H9 (cell line): ENCODE measurements around the gene SLC10A2. TPM values are rescaled to one million over a fixed set of nuclear protein-coding genes. Genes with fewer than 3 reads are reported as not detected.

Source experiments
- DNase-seq: peaks from one replicate; pipeline ENCODE4 v3.0.0-alpha.2; 2017
- H2AFZ ChIP-seq: one replicate; pipeline ENCODE4 v1.6.1; 2013; ENCODE audit warnings: mild to moderate bottlenecking, low read length, control low read depth, moderate library complexity
- H2AK5ac ChIP-seq: 2 replicates; pipeline ENCODE4 v1.6.1; 2013; ENCODE audit warnings: low read length, control low read depth, mixed read lengths; ENCODE audit not compliant: insufficient read length
- H2BK120ac ChIP-seq: one replicate; pipeline ENCODE4 v1.6.1; 2013; ENCODE audit warnings: low read depth, mild to moderate bottlenecking, low read length, control low read depth, inconsistent platforms; ENCODE audit not compliant: poor library complexity, severe bottlenecking
- H2BK12ac ChIP-seq: 2 replicates; pipeline ENCODE4 v1.6.1; 2013; ENCODE audit warnings: low read length, control low read depth, mixed read lengths, low read depth; ENCODE audit not compliant: insufficient read length
- H2BK15ac ChIP-seq: 2 replicates; pipeline ENCODE4 v1.6.1; 2013; ENCODE audit warnings: low read depth, low read length, control low read depth
- H2BK20ac ChIP-seq: one replicate; pipeline ENCODE4 v1.6.1; 2013; ENCODE audit warnings: low read depth, mild to moderate bottlenecking, low read length, control low read depth, inconsistent platforms; ENCODE audit not compliant: poor library complexity, severe bottlenecking
- H2BK5ac ChIP-seq: 2 replicates; pipeline ENCODE4 v1.6.1; 2013; ENCODE audit warnings: low read length, control low read depth, mixed read lengths; ENCODE audit not compliant: insufficient read length
- H3K14ac ChIP-seq: 2 replicates; pipeline ENCODE4 v1.6.1; 2013; ENCODE audit warnings: low read length, control low read depth; ENCODE audit not compliant: insufficient read depth
- H3K18ac ChIP-seq: 2 replicates; pipeline ENCODE4 v1.6.1; 2013; ENCODE audit warnings: low read depth, mild to moderate bottlenecking, mixed read lengths, low read length, control low read depth; ENCODE audit not compliant: insufficient read length
- H3K23ac ChIP-seq: 2 replicates; pipeline ENCODE4 v1.6.1; 2013; ENCODE audit warnings: low read length, control low read depth, mixed read lengths, low read depth; ENCODE audit not compliant: insufficient read length
- H3K23me2 ChIP-seq: 2 replicates; pipeline ENCODE4 v1.6.1; 2013; ENCODE audit warnings: low read depth, mild to moderate bottlenecking, mixed read lengths, low read length, control low read depth; ENCODE audit not compliant: insufficient read length, poor library complexity, severe bottlenecking
- H3K27ac ChIP-seq: 2 replicates; pipeline ENCODE4 v1.5.1; 2013; ENCODE audit warnings: low read length, control low read depth, mixed read lengths, low read depth; ENCODE audit not compliant: insufficient read length
- H3K27me3 ChIP-seq: 2 replicates; pipeline ENCODE4 v1.6.1; 2013; ENCODE audit warnings: low read length, control low read depth, inconsistent platforms; ENCODE audit not compliant: insufficient read depth
- H3K4ac ChIP-seq: 2 replicates; pipeline ENCODE4 v1.6.1; 2013; ENCODE audit warnings: low read depth, mild to moderate bottlenecking, control low read depth, inconsistent platforms, low read length, moderate library complexity
- H3K4me1 ChIP-seq: 2 replicates; pipeline ENCODE4 v1.6.1; 2013; ENCODE audit warnings: low read length, control low read depth, inconsistent platforms; ENCODE audit not compliant: insufficient read depth
- H3K4me2 ChIP-seq: 2 replicates; pipeline ENCODE4 v1.6.1; 2013; ENCODE audit warnings: low read length, control low read depth, mixed read lengths; ENCODE audit not compliant: insufficient read length, insufficient read depth
- H3K56ac ChIP-seq: 2 replicates; pipeline ENCODE4 v1.6.1; 2013; ENCODE audit warnings: low read depth, mild to moderate bottlenecking, mixed read lengths, low read length, control low read depth; ENCODE audit not compliant: insufficient read length
- H3K79me1 ChIP-seq: 2 replicates; pipeline ENCODE4 v1.6.1; 2013; ENCODE audit warnings: low read depth, mild to moderate bottlenecking, moderate library complexity, low read length, control low read depth, inconsistent platforms; ENCODE audit not compliant: insufficient read depth, poor library complexity, severe bottlenecking
- H3K79me2 ChIP-seq: 2 replicates; pipeline ENCODE4 v1.6.1; 2013; ENCODE audit warnings: low read length, control low read depth, inconsistent platforms; ENCODE audit not compliant: insufficient read depth
- H3K9ac ChIP-seq: 2 replicates; pipeline ENCODE4 v1.6.1; 2013; ENCODE audit warnings: low read length, control low read depth, mixed read lengths; ENCODE audit not compliant: insufficient read length; ENCODE audit errors: extremely low read depth
- H3K9me3 ChIP-seq: one replicate; pipeline ENCODE4 v1.6.1; 2013; ENCODE audit warnings: low read depth, low read length, inconsistent platforms; ENCODE audit not compliant: control insufficient read depth
- H3T11ph ChIP-seq: one replicate; pipeline ENCODE4 v1.6.1; 2013; ENCODE audit warnings: mild to moderate bottlenecking, low read length, control low read depth, inconsistent platforms
- H4K20me1 ChIP-seq: one replicate; pipeline ENCODE4 v1.6.1; 2013; ENCODE audit not compliant: control insufficient read depth, insufficient read length, insufficient read depth
- H4K5ac ChIP-seq: 2 replicates; pipeline ENCODE4 v1.6.1; 2013; ENCODE audit warnings: low read depth, mild to moderate bottlenecking, mixed read lengths, low read length, control low read depth; ENCODE audit not compliant: insufficient read length
- H4K8ac ChIP-seq: replicated peaks from 2 replicates; pipeline ENCODE4 v1.6.1; 2013; ENCODE audit warnings: low read length, control low read depth, mixed read lengths, low read depth; ENCODE audit not compliant: insufficient read length
- H4K91ac ChIP-seq: 2 replicates; pipeline ENCODE4 v1.6.1; 2013; ENCODE audit warnings: low read depth, mild to moderate bottlenecking, moderate library complexity, mixed read lengths, low read length, control low read depth; ENCODE audit not compliant: insufficient read length
- H3K27ac Mint-ChIP-seq, 3 experiments: 2 replicates in 2 of 3; 3 replicates in 1 of 3; pipeline ENCODE4 v1.8.0; 2020 to 2021; ENCODE audit warnings: mixed read lengths in 3 of 3, mild to moderate bottlenecking in 1 of 3, moderate library complexity in 1 of 3
- H3K27me3 Mint-ChIP-seq: 2 replicates; pipeline ENCODE4 v1.8.0; 2021; ENCODE audit warnings: low read depth, mild to moderate bottlenecking, moderate library complexity, mixed read lengths
- H3K36me3 Mint-ChIP-seq, 3 experiments: 2 replicates in 2 of 3; 3 replicates in 1 of 3; pipeline ENCODE4 v1.8.0; 2020 to 2021; ENCODE audit warnings: low read depth in 3 of 3, mixed read lengths in 3 of 3; ENCODE audit not compliant: insufficient read depth in 1 of 3
- H3K4me1 Mint-ChIP-seq, 2 experiments: 2 replicates each; pipeline ENCODE4 v1.8.0; 2020; ENCODE audit warnings: mixed read lengths in 2 of 2
- H3K4me3 Mint-ChIP-seq, 2 experiments: 2 replicates in 1 of 2; 3 replicates in 1 of 2; pipeline ENCODE4 v1.8.0; 2020 to 2021; ENCODE audit warnings: mild to moderate bottlenecking in 2 of 2, mixed read lengths in 2 of 2, moderate library complexity in 1 of 2
- H3K9me3 Mint-ChIP-seq, 2 experiments: 2 replicates in 1 of 2; 3 replicates in 1 of 2; pipeline ENCODE4 v1.8.0; 2020; ENCODE audit warnings: mild to moderate bottlenecking in 2 of 2, mixed read lengths in 2 of 2, moderate library complexity in 1 of 2
- CTCF ChIP-seq: fragments of 200-600 bp; sonication (generic); conservative IDR thresholded peaks from 3 replicates; pipeline ENCODE4 v1.8.0; 2021; ENCODE audit warnings: antibody characterized with exemption, mild to moderate bottlenecking
- WGBS: extraction: QIAGEN DNeasy Blood & Tissue Kit; methylation state at CpG from one replicate; pipeline ENCODE4 v1.1.7; 2013; ENCODE audit warnings: missing lambda C conversion rate, low lambda C conversion rate, mixed read lengths; ENCODE audit not compliant: insufficient read length; ENCODE audit errors: extremely low coverage; 5-methylcytosine and 5-hydroxymethylcytosine counted together
- total RNA-seq: library from RNA; stranded (reverse); gene quantifications from 2 replicates; pipeline ENCODE4 v1.2.1, GENCODE V29; 2021

The SLC10A2 gene
- total RNA-seq, 1 experiment from 2014 or later: not detected

- WGBS: no CpG with 5 or more reads among the region's 4 CpGs
- Histone ChIP-seq H2AK5ac (no peak overlapping the region), H2BK20ac (no peak overlapping the region)
These were observed 58.8 kb downstream of the SLC10A2 start for GRCh38 chr13:103007427-103007762.

More at GRCh38 chr13:103007427-103007762, 58.8 kb downstream of the SLC10A2 start:
- H3K27ac ChIP-seq: no peak overlapping the region
- no peaks in the 10 kb centered on the region for H3K23me2 ChIP-seq
- H2BK5ac ChIP-seq: no peak overlapping the region
- H4K8ac ChIP-seq: no peak overlapping the region
- H3K79me2 ChIP-seq: no peaks in the 10 kb centered on the region
- H4K20me1 ChIP-seq: no peaks in the 10 kb centered on the region
- no peak overlapping the region for H3K9ac ChIP-seq
- no peaks in the 10 kb centered on the region for H3K27me3 ChIP-seq
- no peak overlapping the region for H3T11ph ChIP-seq
- Mint-ChIP-seq H3K4me3 (no peak overlapping the region), H3K36me3 (no peaks in the 10 kb centered on the region), H3K4me1 (no peaks in the 10 kb centered on the region), H3K27me3 (no peaks in the 10 kb centered on the region), H3K27ac (no peak overlapping the region), H3K9me3 (no peaks in the 10 kb centered on the region)
- H2BK15ac ChIP-seq: no peak overlapping the region
- H3K4ac ChIP-seq: no peak overlapping the region
- H3K18ac ChIP-seq: no peak overlapping the region
- no peak overlapping the region for H3K14ac ChIP-seq
- H3K4me1 ChIP-seq: no peaks in the 10 kb centered on the region
- H2AFZ ChIP-seq: no peak overlapping the region
- H4K5ac ChIP-seq: no peak overlapping the region
- no peak overlapping the region for H3K56ac ChIP-seq
- H3K9me3 ChIP-seq: no peaks in the 10 kb centered on the region
- H3K79me1 ChIP-seq: no peaks in the 10 kb centered on the region
- no peak overlapping the region for H3K23ac ChIP-seq
- H2BK120ac ChIP-seq: no peak overlapping the region
- no peak for TF ChIP-seq CTCF
- no peak overlapping the region for H4K91ac ChIP-seq
- DNase-seq: no peak
- no peak overlapping the region for H2BK12ac ChIP-seq
- H3K4me2 ChIP-seq: no peak overlapping the region
